Endothelial cell of umbilical vein (primary cell): ENCODE results near the gene MMP19.

Experiments
- CTCF ChIP-seq, 2 donors: IDR thresholded peaks; 1 replicate in 1 of 2; 2 replicates in 1 of 2; pipeline ENCODE4 v1.5.1; 2011; ENCODE audit warnings: low read length in 2 of 2, mild to moderate bottlenecking in 2 of 2, moderate library complexity in 2 of 2, control low read depth in 1 of 2, inconsistent platforms in 1 of 2, low read depth in 1 of 2; ENCODE audit not compliant: insufficient read depth in 1 of 2; ENCODE audit errors: extremely low read depth in 1 of 2
- EZH2 ChIP-seq: IDR thresholded peaks from 2 replicates; pipeline ENCODE4 v1.6.1; 2012; ENCODE audit warnings: borderline replicate concordance, low read depth, mild to moderate bottlenecking, moderate library complexity, low read length, inconsistent platforms; ENCODE audit not compliant: severe bottlenecking
- POLR2A ChIP-seq: IDR thresholded peaks from 2 replicates; pipeline ENCODE4 v1.6.1; 2012; ENCODE audit warnings: low read depth, mild to moderate bottlenecking, control low read depth, low read length
- POLR2AphosphoS5 ChIP-seq: IDR thresholded peaks from 2 replicates; pipeline ENCODE4 v1.6.1; 2012; ENCODE audit warnings: low read depth, mild to moderate bottlenecking, control low read depth, low read length, moderate library complexity; ENCODE audit not compliant: insufficient read depth

GRCh38 chr12:55827806-55828205, 14.9 kb downstream of the MMP19 start:
- TF ChIP-seq POLR2A (no peak), CTCF (IDR thresholded peaks at IDR 0.05; ENCODE audit: extremely low read depth in 1 of 2, insufficient read depth in 1 of 2, low read depth in 1 of 2, low read length in 2 of 2) (no peak), POLR2AphosphoS5 (no peak), EZH2 (no peak)
